ENCODE data around the gene DIAPH1.

DIAPH1 gene

DNA sequence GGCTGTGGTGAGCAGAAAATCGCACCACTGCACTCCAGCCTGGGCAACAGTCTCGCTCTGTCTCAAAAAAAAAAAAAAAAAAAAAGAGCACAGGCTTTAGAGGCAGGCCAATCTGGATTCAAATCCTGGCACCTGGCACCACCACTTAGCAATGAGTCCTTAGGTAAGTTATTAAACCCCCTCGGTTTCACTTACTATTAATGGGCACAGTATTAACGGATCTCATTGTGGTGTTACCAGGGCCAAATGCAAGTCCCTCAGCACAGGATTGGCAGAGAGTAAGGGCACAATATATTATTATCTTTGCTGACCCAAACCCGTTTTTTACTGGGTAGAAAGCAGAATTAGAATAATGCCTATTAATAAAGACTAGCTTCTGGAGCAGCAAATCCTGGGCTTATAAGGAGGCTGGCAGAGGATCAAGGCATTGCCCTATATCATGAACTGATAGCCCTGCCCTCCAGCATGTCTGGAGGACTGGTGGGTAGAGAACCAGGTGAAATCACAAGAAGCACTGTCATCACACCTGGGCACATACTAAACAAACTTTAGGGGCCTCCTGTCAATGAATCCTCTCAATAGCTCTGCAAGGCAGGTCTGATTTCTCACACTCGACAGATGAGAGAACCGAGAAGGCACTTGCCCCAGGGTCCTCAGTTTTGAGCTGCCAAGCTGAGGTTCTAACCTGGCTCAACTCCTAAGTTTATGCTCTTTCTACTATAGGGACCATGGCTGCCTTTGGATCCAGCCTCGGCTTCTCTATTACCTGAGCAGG lies 112.2 kb downstream of the DIAPH1 start:
- TF ChIP-seq, protein P1, sequence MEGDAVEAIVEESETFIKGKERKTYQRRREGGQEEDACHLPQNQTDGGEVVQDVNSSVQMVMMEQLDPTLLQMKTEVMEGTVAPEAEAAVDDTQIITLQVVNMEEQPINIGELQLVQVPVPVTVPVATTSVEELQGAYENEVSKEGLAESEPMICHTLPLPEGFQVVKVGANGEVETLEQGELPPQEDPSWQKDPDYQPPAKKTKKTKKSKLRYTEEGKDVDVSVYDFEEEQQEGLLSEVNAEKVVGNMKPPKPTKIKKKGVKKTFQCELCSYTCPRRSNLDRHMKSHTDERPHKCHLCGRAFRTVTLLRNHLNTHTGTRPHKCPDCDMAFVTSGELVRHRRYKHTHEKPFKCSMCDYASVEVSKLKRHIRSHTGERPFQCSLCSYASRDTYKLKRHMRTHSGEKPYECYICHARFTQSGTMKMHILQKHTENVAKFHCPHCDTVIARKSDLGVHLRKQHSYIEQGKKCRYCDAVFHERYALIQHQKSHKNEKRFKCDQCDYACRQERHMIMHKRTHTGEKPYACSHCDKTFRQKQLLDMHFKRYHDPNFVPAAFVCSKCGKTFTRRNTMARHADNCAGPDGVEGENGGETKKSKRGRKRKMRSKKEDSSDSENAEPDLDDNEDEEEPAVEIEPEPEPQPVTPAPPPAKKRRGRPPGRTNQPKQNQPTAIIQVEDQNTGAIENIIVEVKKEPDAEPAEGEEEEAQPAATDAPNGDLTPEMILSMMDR (IDR thresholded peaks at IDR 0.05; ENCODE audit: low read depth, low read length, poor library complexity, severe bottlenecking), result no peak
- TF ChIP-seq EZH2phosphoT487 (IDR thresholded peaks at IDR 0.05; ENCODE audit: borderline replicate concordance, low read length), result no peak
- Histone ChIP-seq H3K9me2 (replicated peaks; ENCODE audit: control insufficient read depth, low read length) (no peaks in the 10 kb centered on the region), H3K27me3 (ENCODE audit: control insufficient read depth, low read length) (no peaks in the 10 kb centered on the region), H3K4me1 (ENCODE audit: control insufficient read depth, low read length) (peaks cover 87% of the 10 kb centered on the region), H3F3A (ENCODE audit: control insufficient read depth, insufficient read depth) (peaks cover 48% of the 10 kb centered on the region), H3K4me3 (ENCODE audit: low read length) (peak overlapping the region; percentile 79), H3K27ac (ENCODE audit: low read depth, low read length) (peak overlapping the region; percentile 100), H3K9me3 (ENCODE audit: control insufficient read depth, insufficient read depth, low read length) (no peaks in the 10 kb centered on the region), H4K20me1 (ENCODE audit: control insufficient read depth, insufficient read depth, low read depth, low read length) (no peaks in the 10 kb centered on the region), H3K4me2 (ENCODE audit: low read length) (peak overlapping the region; percentile 97), H3K36me3 (ENCODE audit: control insufficient read depth, low read length) (peaks cover 79% of the 10 kb centered on the region), H3K79me2 (ENCODE audit: control insufficient read depth, low read length) (peaks cover 50% of the 10 kb centered on the region)

DNA sequence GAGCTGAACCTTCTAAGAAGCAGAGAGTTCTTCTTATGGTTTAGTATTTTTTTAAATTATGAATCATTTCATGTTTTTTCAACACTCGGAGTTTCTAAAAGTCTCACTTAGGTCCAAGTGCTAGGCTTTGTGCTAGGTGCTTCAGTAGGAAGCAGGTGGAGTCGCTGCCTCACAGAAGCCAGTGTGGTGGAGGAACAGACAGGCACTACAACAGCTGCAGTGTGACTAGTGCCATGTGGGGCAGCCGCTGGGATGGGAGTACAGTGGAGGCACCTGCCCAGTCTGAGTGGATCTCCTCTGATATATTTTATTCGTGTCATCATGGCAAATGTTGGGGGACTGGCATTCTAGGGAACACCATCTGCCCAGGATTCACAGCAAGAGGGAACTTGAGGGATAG lies 114.6 kb downstream of the DIAPH1 start:
- TF ChIP-seq, protein P1 (IDR thresholded peaks at IDR 0.05; ENCODE audit: low read depth, low read length, poor library complexity, severe bottlenecking), result no peak
- no peak for TF ChIP-seq EZH2phosphoT487 (IDR thresholded peaks at IDR 0.05; ENCODE audit: borderline replicate concordance, low read length)
- peaks cover 34% of the 10 kb centered on the region for H3K79me2 ChIP-seq (ENCODE audit: control insufficient read depth, low read length)
- peaks cover 66% of the 10 kb centered on the region for H3K36me3 ChIP-seq (ENCODE audit: control insufficient read depth, low read length)
- H3K4me2 ChIP-seq (ENCODE audit: low read length), result peak overlapping the region; percentile 97
- H3K9me2 ChIP-seq (replicated peaks; ENCODE audit: control insufficient read depth, low read length), result no peaks in the 10 kb centered on the region
- H4K20me1 ChIP-seq (ENCODE audit: control insufficient read depth, insufficient read depth, low read depth, low read length), result no peaks in the 10 kb centered on the region
- H3F3A ChIP-seq (ENCODE audit: control insufficient read depth, insufficient read depth), result peaks cover 39% of the 10 kb centered on the region
- H3K27me3 ChIP-seq (ENCODE audit: control insufficient read depth, low read length), result no peaks in the 10 kb centered on the region
- peak overlapping the region; percentile 43 for H3K4me3 ChIP-seq (ENCODE audit: low read length)
- H3K27ac ChIP-seq (ENCODE audit: low read depth, low read length), result peak overlapping the region; percentile 100
- peaks cover 63% of the 10 kb centered on the region for H3K4me1 ChIP-seq (ENCODE audit: control insufficient read depth, low read length)
- no peaks in the 10 kb centered on the region for H3K9me3 ChIP-seq (ENCODE audit: control insufficient read depth, insufficient read depth, low read length)

DNA sequence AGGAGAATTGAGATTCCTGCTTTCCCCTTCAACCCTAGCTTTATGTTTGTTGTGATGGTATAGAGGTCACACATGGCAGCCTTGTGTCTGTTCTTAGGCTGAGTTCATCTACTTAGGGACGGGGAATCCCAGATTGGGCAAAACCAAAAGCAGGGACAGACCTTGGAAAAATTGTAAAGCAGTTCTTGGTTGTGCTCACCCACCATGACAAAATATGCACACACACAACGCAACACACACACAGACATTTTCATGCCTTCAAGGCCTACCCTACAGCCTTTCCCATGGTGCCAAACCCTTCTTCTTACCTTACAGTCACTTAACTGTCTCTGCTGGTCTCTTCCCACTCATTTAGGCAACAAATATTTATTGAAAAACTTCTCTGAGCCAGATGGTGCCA lies 115.1 kb downstream of the DIAPH1 start:
- TF ChIP-seq EZH2phosphoT487 (IDR thresholded peaks at IDR 0.05; ENCODE audit: borderline replicate concordance, low read length), result no peak
- TF ChIP-seq, protein P1 (IDR thresholded peaks at IDR 0.05; ENCODE audit: low read depth, low read length, poor library complexity, severe bottlenecking), result no peak
- Histone ChIP-seq H3K9me3 (ENCODE audit: control insufficient read depth, insufficient read depth, low read length) (no peaks in the 10 kb centered on the region), H3K4me3 (ENCODE audit: low read length) (peak overlapping the region; percentile 43), H3K27me3 (ENCODE audit: control insufficient read depth, low read length) (no peaks in the 10 kb centered on the region), H3K9me2 (replicated peaks; ENCODE audit: control insufficient read depth, low read length) (no peaks in the 10 kb centered on the region), H3K79me2 (ENCODE audit: control insufficient read depth, low read length) (peaks cover 33% of the 10 kb centered on the region), H3K36me3 (ENCODE audit: control insufficient read depth, low read length) (peaks cover 67% of the 10 kb centered on the region), H3K27ac (ENCODE audit: low read depth, low read length) (peak overlapping the region; percentile 100), H3K4me1 (ENCODE audit: control insufficient read depth, low read length) (peaks cover 58% of the 10 kb centered on the region), H4K20me1 (ENCODE audit: control insufficient read depth, insufficient read depth, low read depth, low read length) (no peaks in the 10 kb centered on the region), H3K4me2 (ENCODE audit: low read length) (peak overlapping the region; percentile 97), H3F3A (ENCODE audit: control insufficient read depth, insufficient read depth) (peaks cover 36% of the 10 kb centered on the region)

All from DOHH2 (cell line).